GM21515 (cell line): ENCODE measurements around the gene VILL.
"Not testable (repeated sequence)": the region's sequence is repeated elsewhere in the genome, so short reads cannot be mapped to it uniquely, and the experiment has no call there.

Experiments
- ATAC-seq: cut with Tn5 transposase; IDR thresholded peaks from one replicate; pipeline ENCODE4 v1.9.1; 2021; ENCODE audit not compliant: unreplicated experiment

Gene VILL

GRCh38 chr3:37985637-37986320, 4.8 kb upstream of the VILL start:
- no peak for ATAC-seq

GRCh38 chr3:37986479-37987314, 3.9 kb upstream of the VILL start:
- no peak for ATAC-seq

GRCh38 chr3:37987315-37987697, 3.3 kb upstream of the VILL start:
- ATAC-seq, result no peak

- no peak for ATAC-seq
Measured at GRCh38 chr3:37987751-37988179, 2.8 kb upstream of the VILL start.

GRCh38 chr3:37988376-37988775, 2.2 kb upstream of the VILL start:
- not testable (repeated sequence) for ATAC-seq

- ATAC-seq, result no peak
Measured at GRCh38 chr3:37988931-37989525, 1.6 kb upstream of the VILL start.

- no peak for ATAC-seq
Measured at GRCh38 chr3:37989821-37990480, 635 bp upstream of the VILL start.

GRCh38 chr3:37991109-37991508, 523 bp downstream of the VILL start:
- ATAC-seq, result no peak

GRCh38 chr3:37991823-37992222, 1.2 kb downstream of the VILL start:
- no peak for ATAC-seq

GRCh38 chr3:37992271-37993066, 1.9 kb downstream of the VILL start:
- no peak for ATAC-seq

- no peak for ATAC-seq
Measured at GRCh38 chr3:37993067-37993455, 2.5 kb downstream of the VILL start.

- ATAC-seq, result no peak
Measured at GRCh38 chr3:37993460-37993819, 2.9 kb downstream of the VILL start.

GRCh38 chr3:37993820-37994638, 3.4 kb downstream of the VILL start:
- ATAC-seq, result peak; percentile 56

GRCh38 chr3:37994639-37994972, 4.0 kb downstream of the VILL start:
- ATAC-seq, result no peak

- ATAC-seq, result no peak
Measured at GRCh38 chr3:37995652-37996641, 5.4 kb downstream of the VILL start.

GRCh38 chr3:37996785-37997301, 6.3 kb downstream of the VILL start:
- ATAC-seq, result peak; percentile 54

GRCh38 chr3:37997342-37997741, 6.8 kb downstream of the VILL start:
- ATAC-seq, result no peak

- no peak for ATAC-seq
Measured at GRCh38 chr3:37997791-37998370, 7.3 kb downstream of the VILL start.
